Retina (tissue), 1 donor: ENCODE results near the gene MFSD11.
A peak's percentile ranks its signal among the peaks of the same experiment; 100 is the strongest.
"Not testable (repeated sequence)": the region's sequence is repeated elsewhere in the genome, so short reads cannot be mapped to it uniquely, and the experiment has no call there.

Experiments used
- DNase-seq: peaks from one replicate; pipeline ENCODE4 v3.0.0-alpha.2; 2016

The MFSD11 gene

DNA sequence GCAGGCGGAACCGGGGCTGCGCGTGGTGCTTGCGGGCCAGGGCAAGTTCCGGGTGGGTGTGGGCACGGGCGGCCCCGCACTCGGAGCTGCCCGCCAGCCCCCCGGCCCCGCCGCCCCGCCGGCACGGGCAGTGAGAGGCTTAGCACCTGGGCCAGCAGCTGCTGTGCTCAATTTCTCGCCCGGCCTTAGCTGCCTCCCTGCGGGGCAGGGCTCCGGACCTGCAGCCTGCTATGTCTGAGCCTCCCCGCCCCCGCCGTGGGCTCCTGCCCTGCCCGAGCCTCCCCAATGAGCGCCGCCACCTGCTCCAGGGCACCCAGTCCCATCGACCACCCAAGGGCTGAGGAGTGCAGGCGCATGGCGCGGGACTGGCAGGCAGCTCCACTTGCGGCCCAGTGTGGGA, 68.2 kb downstream of the MFSD11 start:
- DNase-seq, result not testable (repeated sequence)

GRCh38 chr17:76806767-76807166, 68.8 kb downstream of the MFSD11 start:
- DNase-seq, result not testable (repeated sequence)

DNA sequence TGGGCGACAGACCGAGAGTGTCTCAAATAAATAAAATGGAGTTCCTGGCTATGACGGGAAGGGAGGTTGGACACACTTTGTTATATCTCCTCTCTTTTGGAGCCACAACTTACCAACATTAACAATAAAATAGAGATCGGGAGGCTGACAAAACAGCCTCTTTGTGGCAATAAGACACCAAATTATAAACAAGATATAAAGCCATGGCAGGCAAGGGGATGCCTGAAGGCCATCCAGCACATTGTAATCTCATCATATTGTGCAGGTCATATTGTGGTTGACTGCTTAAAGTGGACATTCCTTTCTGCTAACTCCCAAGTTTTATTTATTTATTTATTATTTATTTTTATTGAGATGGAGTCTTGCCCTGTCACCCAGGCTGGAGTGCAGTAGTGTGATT, 70.4 kb downstream of the MFSD11 start:
- DNase-seq, result no peak

DNA sequence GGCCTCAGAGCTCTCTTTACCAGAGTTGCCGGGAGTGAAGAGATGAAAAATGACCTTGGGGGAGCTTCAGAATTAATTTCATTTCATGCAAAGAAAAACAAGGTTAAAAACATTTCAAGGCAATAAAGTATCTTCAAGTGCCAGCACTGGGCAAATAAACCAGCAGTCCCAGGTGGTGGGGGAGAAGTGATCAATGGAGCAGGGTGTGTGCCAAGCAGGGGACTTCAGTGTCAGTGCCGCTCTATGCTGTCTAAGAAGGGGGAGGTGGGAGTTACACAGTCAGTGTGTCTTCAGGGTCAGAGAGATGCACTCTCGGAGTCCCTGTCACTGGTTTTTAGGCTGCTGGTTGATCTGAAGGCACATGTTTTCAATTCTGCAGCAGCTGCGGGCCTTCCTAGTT, 73.0 kb downstream of the MFSD11 start:
- no peak for DNase-seq

- no peak for DNase-seq
Observed at GRCh38 chr17:76811834-76812233, 73.9 kb downstream of the MFSD11 start.

- DNase-seq, result no peak
Observed at GRCh38 chr17:76812263-76812662, 74.3 kb downstream of the MFSD11 start.

- no peak for DNase-seq
Observed at GRCh38 chr17:76812968-76813367, 75.0 kb downstream of the MFSD11 start.

DNA sequence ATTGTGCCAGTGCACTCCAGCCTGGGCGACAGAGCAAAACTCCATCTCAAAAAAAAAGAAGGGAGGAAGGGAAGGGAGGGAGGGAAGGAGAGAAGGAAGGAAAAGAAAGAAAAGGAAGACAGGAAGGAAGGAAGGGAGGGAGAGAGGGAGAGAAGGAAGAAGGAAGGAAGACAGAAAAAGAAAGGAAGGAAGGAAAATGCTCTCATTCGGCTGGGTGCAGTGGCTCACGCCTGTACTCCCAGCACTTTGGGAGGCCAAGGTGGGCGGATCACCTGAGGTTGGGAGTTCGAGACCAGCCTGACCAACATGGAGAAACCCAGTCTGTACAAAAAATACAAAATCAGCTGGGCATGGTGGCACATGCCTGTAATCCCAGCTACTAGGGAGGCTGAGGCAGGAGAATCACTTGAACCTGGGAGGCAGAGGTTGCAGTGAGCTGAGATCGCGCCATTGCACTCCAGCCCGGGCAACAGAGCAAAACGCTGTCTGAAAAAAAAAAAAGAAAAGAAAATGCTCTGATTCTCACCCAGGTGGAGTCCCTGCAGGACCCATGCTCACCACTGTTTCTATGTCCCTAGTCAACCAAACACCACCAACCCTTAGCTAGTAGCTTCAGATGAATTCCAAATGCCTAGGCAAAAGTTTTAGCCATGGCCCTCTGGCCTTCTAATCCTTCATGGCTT, 78.1 kb downstream of the MFSD11 start:
- not testable (repeated sequence) for DNase-seq

GRCh38 chr17:76816590-76817135, 78.7 kb downstream of the MFSD11 start:
- DNase-seq, result peak; percentile 68

DNA sequence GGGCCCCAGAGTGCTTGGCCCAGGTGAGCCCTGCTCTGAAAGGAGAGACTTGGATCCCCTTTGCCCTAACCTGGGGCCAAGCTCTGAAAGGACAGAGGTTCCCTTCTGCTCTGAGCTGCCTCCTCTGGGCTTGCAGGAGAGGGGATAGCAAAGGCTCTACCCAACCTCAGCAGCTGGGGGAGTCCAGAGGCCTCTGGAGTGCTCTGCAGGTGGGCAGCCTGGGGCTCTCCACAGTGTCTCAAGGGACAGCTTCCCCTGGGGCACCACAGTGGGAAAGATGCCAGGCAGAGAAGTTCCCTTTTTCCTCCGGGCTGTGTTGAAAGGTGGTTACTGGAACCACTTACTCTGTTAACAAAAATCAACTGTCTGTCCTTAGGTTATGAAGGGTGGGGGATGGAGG, 82.1 kb downstream of the MFSD11 start:
- no peak for DNase-seq

DNA sequence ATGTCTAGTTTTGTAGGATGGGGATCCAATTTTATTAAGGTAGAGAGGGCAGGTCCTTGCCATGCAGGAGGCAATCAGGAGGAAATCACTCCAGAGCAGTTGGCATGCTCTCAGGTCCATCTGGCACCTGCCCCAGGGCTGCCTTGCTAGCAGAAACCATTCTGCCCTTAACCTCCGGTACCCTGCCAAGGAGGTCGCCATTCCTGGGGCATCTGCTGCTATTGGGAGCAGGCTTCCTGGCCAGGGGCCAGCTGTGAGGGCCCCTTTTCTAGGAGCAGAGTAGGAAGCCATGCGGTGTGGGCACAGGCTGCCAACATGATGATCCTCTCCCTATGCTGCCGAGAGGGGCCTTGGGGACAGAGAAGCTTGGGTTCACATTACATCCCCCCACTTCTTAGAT, 82.6 kb downstream of the MFSD11 start:
- no peak for DNase-seq

GRCh38 chr17:76822184-76822778, 84.4 kb downstream of the MFSD11 start:
- DNase-seq, result no peak

GRCh38 chr17:76824093-76824492, 86.2 kb downstream of the MFSD11 start:
- peak; percentile 30 for DNase-seq

DNA sequence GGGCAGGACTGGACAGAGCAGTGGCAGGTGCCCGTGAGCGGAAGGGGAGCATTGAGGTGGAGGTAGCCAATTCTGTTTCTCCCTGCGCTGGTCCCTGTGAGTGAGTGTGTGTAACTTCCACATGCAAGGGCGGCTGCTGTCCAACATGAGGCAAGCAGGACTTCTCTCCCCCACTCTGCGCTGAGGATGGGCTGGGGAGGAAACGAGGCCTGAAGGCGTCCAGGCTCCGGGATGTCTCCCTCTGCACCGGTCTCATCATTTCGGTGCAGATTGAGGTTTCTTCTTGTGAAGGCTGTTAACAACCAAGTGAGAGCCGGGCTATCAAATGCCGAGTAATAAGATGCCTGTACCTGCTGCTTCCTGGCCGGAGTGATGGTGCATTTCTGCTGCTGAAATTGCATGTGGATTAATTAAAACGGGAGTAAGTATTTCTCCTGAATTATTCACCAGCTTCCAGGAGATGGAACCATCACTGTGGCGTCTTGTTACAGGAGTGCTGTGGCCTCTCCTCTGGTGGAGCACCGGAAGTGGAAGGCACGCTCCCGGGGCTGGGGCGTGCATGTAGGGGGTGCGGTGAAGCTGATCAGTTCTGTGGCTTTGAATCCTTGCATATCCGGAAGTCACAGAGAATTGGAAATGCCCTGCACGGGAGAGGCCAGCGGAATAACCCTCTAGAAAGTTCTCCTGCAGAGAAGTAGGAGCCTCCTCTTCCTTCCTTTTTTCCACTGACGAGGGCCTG, 88.6 kb downstream of the MFSD11 start:
- DNase-seq, result no peak

GRCh38 chr17:76827736-76828135, 89.8 kb downstream of the MFSD11 start:
- no peak for DNase-seq
